Measurements from ENCODE around the gene OR10J1. TPM values are rescaled to one million over a fixed set of nuclear protein-coding genes. Genes with fewer than 3 reads are reported as not detected.
"Not testable (repeated sequence)": the region's sequence is repeated elsewhere in the genome, so short reads cannot be mapped to it uniquely, and the experiment has no call there.

Gene OR10J1
- total RNA-seq, 2 donors from 2014 or later, result not detected

GRCh38 chr1:159442428-159442827 is 2.9 kb downstream of the OR10J1 start:
- H3K27me3 ChIP-seq, result no peaks in the 10 kb centered on the region
- intact Hi-C loops (cut with DNase I), result no loop called here
- WGBS, 2 donors, result 36 to 39% methylated on average over 2 of the region's 2 CpGs
- ATAC-seq, result no peak
- no peak overlapping the region for H3K27ac ChIP-seq
- H3K36me3 ChIP-seq (replicated peaks in 1 of 2; ENCODE audit: insufficient read depth in 1 of 2, low read depth in 2 of 2), result no peaks in the 10 kb centered on the region
- DNase-seq, result no peak
- peaks cover 4% of the 10 kb centered on the region for H3K4me1 ChIP-seq
- TF ChIP-seq POLR2A (IDR thresholded peaks at IDR 0.05), result no peak
- no peak for TF ChIP-seq CTCF (IDR thresholded peaks at IDR 0.05)
- no peak overlapping the region for H3K4me3 ChIP-seq
- H3K9me3 ChIP-seq, result no peaks in the 10 kb centered on the region

GRCh38 chr1:159443066-159443750 is 3.7 kb downstream of the OR10J1 start:
- Histone ChIP-seq H3K9me3 (no peaks in the 10 kb centered on the region), H3K4me1 (peaks cover 4% of the 10 kb centered on the region), H3K36me3 (replicated peaks in 1 of 2; ENCODE audit: insufficient read depth in 1 of 2, low read depth in 2 of 2) (no peaks in the 10 kb centered on the region), H3K27ac (no peak overlapping the region), H3K27me3 (no peaks in the 10 kb centered on the region), H3K4me3 (no peak overlapping the region)
- TF ChIP-seq POLR2A (IDR thresholded peaks at IDR 0.05) (no peak), CTCF (IDR thresholded peaks at IDR 0.05) (no peak)
- DNase-seq, result no peak
- WGBS, 2 donors, result 35 to 40% methylated on average over 4 of the region's 4 CpGs
- ATAC-seq, result no peak
- intact Hi-C loops (cut with DNase I), result no loop called here

GRCh38 chr1:159444511-159444910 is 5.0 kb downstream of the OR10J1 start:
- no peak for DNase-seq
- no peak for ATAC-seq

GRCh38 chr1:159448181-159448580 is 8.7 kb downstream of the OR10J1 start:
- Histone ChIP-seq H3K27ac (no peak overlapping the region), H3K36me3 (replicated peaks in 1 of 2; ENCODE audit: insufficient read depth in 1 of 2, low read depth in 2 of 2) (no peaks in the 10 kb centered on the region), H3K4me1 (peaks cover 4% of the 10 kb centered on the region), H3K4me3 (no peak overlapping the region), H3K9me3 (no peaks in the 10 kb centered on the region), H3K27me3 (no peaks in the 10 kb centered on the region)
- intact Hi-C loops (cut with DNase I), result no loop called here
- no peak for DNase-seq
- 29 to 44% methylated on average over 1 of the region's 1 CpG for WGBS, 2 donors
- no peak for TF ChIP-seq POLR2A (IDR thresholded peaks at IDR 0.05)
- no peak for TF ChIP-seq CTCF (IDR thresholded peaks at IDR 0.05)
- ATAC-seq, result no peak

More at GRCh38 chr1:159444511-159444910, 5.0 kb downstream of the OR10J1 start:
- no peak overlapping the region for H3K27ac ChIP-seq
- intact Hi-C loops (cut with DNase I), result no loop called here
- H3K27me3 ChIP-seq, result no peaks in the 10 kb centered on the region
- no peak for TF ChIP-seq POLR2A (IDR thresholded peaks at IDR 0.05)
- peaks cover 4% of the 10 kb centered on the region for H3K4me1 ChIP-seq
- H3K9me3 ChIP-seq, result no peaks in the 10 kb centered on the region
- H3K4me3 ChIP-seq, result no peak overlapping the region
- no peaks in the 10 kb centered on the region for H3K36me3 ChIP-seq (replicated peaks in 1 of 2; ENCODE audit: insufficient read depth in 1 of 2, low read depth in 2 of 2)

- ATAC-seq; H3K4me1 ChIP-seq; H3K4me3 ChIP-seq; H3K9me3 ChIP-seq; H3K27me3 ChIP-seq; H3K27ac ChIP-seq; H3K36me3 ChIP-seq (replicated peaks in 1 of 2; ENCODE audit: insufficient read depth in 1 of 2, low read depth in 2 of 2); intact Hi-C loops (cut with DNase I); DNase-seq: not testable (repeated sequence)
- 88% methylated on average over 3 of the region's 23 CpGs; no CpG with 5 or more reads in 1 of the 2 donors for whole genome bisulfite sequencing, 2 donors
These were observed 10.1 kb downstream of the OR10J1 start for GRCh38 chr1:159449605-159450004.

GRCh38 chr1:159459551-159459950 is 20.0 kb downstream of the OR10J1 start:
- DNase-seq, result no peak
- H3K4me1 ChIP-seq, result no peaks in the 10 kb centered on the region
- H3K36me3 ChIP-seq (replicated peaks in 1 of 2; ENCODE audit: insufficient read depth in 1 of 2, low read depth in 2 of 2), result no peaks in the 10 kb centered on the region
- H3K4me3 ChIP-seq, result no peak overlapping the region
- no peak for TF ChIP-seq CTCF (IDR thresholded peaks at IDR 0.05)
- TF ChIP-seq POLR2A (IDR thresholded peaks at IDR 0.05), result no peak
- 53 to 59% methylated on average over 2 of the region's 2 CpGs for WGBS, 2 donors
- no peak overlapping the region for H3K27ac ChIP-seq
- no peaks in the 10 kb centered on the region for H3K9me3 ChIP-seq
- no peaks in the 10 kb centered on the region for H3K27me3 ChIP-seq
- ATAC-seq, result no peak
- intact Hi-C loops (cut with DNase I), result no loop called here
